Measurements from ENCODE around the gene CCL27.

Gene CCL27

DNA sequence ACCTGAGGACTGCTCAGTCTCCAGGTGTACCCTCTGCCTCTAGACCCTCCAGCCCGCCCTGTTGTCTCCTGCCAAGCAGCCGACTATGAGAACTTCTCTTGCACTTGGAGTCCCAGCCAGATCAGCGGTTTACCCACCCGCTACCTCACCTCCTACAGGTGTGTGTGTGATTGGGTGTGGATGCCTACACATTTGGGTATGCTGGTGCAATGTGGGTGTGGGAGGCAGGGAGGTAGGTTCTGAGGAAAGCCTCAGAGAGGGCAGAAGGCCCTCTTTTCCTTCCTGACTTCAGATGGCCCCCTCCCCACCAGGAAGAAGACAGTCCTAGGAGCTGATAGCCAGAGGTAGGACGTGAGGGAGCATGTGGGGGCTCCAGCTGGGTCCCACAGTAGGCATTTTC is 5.5 kb downstream of the CCL27 start:
- Histone ChIP-seq H3K27ac (no peak overlapping the region), H3K4me3 (no peak overlapping the region)
- DNase-seq (ENCODE audit: low spot score): no peak
- TF ChIP-seq, protein P1, sequence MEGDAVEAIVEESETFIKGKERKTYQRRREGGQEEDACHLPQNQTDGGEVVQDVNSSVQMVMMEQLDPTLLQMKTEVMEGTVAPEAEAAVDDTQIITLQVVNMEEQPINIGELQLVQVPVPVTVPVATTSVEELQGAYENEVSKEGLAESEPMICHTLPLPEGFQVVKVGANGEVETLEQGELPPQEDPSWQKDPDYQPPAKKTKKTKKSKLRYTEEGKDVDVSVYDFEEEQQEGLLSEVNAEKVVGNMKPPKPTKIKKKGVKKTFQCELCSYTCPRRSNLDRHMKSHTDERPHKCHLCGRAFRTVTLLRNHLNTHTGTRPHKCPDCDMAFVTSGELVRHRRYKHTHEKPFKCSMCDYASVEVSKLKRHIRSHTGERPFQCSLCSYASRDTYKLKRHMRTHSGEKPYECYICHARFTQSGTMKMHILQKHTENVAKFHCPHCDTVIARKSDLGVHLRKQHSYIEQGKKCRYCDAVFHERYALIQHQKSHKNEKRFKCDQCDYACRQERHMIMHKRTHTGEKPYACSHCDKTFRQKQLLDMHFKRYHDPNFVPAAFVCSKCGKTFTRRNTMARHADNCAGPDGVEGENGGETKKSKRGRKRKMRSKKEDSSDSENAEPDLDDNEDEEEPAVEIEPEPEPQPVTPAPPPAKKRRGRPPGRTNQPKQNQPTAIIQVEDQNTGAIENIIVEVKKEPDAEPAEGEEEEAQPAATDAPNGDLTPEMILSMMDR (IDR thresholded peaks at IDR 0.05): no peak

DNA sequence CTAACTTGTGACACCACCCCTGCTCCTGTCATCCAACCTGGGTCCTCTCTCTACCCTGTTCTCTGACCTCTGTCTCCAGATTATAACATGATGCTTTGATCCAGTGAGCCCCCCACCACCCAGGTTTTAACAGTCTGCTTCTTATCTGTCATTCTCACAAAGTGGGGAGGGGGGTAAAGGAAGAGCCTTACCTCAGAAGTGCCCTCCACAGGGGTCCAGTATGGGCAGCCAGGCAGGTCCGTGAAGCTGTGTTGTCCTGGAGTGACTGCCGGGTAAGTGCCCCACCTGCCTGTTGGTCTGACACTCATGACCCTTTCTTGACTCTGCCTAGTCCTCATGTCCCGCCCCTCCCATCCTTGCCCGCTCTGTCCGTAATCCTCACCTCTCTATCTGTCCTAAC is 7.1 kb downstream of the CCL27 start:
- DNase-seq (ENCODE audit: low spot score): no peak
- Histone ChIP-seq H3K4me3 (peak overlapping the region; percentile 56), H3K27ac (peak overlapping the region; percentile 87 to 91)
- TF ChIP-seq, protein P1 (IDR thresholded peaks at IDR 0.05): no peak

- TF ChIP-seq, protein P1 (IDR thresholded peaks at IDR 0.05): no peak
- H3K27ac ChIP-seq: peak overlapping the region; percentile 87 to 91
- peak; percentile 86 for DNase-seq (ENCODE audit: low spot score)
- peak overlapping the region; percentile 56 for H3K4me3 ChIP-seq
These were observed 8.0 kb downstream of the CCL27 start for GRCh38 chr9:34654323-34655051.

DNA sequence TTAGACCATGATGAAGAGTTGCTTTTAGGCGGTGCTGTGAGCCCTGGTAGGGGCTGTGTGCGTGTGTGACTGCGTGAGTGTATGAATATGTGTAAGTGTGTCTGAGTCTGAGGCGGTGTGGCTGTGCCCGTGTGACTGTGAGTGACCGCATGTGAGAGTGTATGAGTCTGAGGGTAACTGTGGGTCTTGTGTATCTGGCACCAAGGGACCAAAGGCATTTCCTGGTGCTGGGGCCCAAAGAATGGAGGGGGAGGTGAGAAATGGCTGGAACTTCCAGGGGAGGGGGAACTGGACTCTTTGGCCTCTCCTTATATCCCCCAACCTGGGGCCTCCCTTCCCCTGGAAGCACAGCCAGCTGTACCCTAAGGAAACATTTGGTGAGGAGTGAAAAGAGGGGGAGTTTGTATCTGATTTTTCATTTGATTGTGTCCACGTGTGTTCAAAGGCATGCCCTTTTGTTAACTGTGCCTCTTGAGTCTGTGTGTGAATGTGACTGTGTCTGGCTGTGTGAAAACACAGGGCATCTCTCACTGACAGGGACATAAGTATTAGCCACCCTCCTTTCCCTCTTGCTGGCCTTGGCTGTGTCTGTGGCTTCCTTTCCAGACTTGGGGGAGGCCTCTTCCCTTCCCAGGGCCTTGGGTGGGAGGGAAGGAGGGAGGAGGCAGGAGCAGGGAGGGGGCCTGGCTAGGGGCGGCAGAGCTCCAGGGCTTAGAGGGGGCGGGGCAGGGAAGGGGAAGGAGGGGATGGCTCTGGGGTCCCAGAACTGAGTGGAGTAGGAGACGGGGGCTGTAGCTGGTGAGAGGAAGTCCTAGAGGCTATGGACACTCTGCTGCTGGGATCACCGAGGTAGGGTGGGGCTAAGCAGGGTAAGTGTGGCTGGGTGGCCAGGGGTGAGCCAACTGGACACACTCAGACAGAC is 9.0 kb downstream of the CCL27 start:
- TF ChIP-seq, protein P1 (IDR thresholded peaks at IDR 0.05): no peak
- H3K27ac ChIP-seq: peak overlapping the region; percentile 87 to 91
- H3K4me3 ChIP-seq: peak overlapping the region; percentile 74
- no peak for DNase-seq (ENCODE audit: low spot score)

- DNase-seq (ENCODE audit: low spot score): no peak
- TF ChIP-seq, protein P1 (IDR thresholded peaks at IDR 0.05): no peak
- Histone ChIP-seq H3K4me3 (peak overlapping the region; percentile 74), H3K27ac (peak overlapping the region; percentile 87 to 91)
These were observed 9.9 kb downstream of the CCL27 start for GRCh38 chr9:34652602-34653000.

GRCh38 chr9:34651876-34652601 is 10.4 kb downstream of the CCL27 start, which contains the start of gene IL11RA:
Gene IL11RA, plus strand, starts transcription at chr9:34652185. Its CDS starts 3,033 bp downstream, at chr9:34655218.
- DNase-seq (ENCODE audit: low spot score): peak; percentile 94
- peak within 1 kb of the TSS; percentile 74 for H3K4me3 ChIP-seq
- peak within 1 kb of the TSS; percentile 87 to 91 for H3K27ac ChIP-seq
- TF ChIP-seq, protein P1 (IDR thresholded peaks at IDR 0.05): no peak
